GM19328 (cell line): ENCODE results near the gene ROR2.

Source experiments
- ATAC-seq: cut with Tn5 transposase; IDR thresholded peaks from one replicate; pipeline ENCODE4 v1.9.1; 2021; ENCODE audit warnings: mild to moderate bottlenecking, moderate library complexity; ENCODE audit not compliant: unreplicated experiment

Gene ROR2

DNA sequence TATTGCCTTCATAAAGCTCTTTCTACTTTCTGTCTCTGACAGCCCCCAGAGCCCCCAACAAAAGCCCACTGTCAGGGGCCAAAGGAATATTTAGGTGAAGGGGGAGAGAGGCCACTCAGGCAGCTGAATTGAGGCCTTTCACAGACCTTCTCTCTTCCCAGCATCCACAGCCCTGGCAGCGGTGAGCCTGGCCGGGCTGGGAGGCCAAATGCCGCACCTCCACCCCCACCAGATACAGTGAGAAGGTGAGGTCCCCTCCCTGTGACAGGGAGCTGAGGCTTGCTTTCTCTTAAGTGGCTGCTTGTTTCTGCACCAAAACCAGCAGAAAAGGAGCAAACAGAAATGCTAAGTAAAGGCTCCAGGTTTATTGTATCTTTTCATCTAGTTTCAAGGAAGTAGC lies 168.1 kb downstream of the ROR2 start:
- ATAC-seq, result no peak

DNA sequence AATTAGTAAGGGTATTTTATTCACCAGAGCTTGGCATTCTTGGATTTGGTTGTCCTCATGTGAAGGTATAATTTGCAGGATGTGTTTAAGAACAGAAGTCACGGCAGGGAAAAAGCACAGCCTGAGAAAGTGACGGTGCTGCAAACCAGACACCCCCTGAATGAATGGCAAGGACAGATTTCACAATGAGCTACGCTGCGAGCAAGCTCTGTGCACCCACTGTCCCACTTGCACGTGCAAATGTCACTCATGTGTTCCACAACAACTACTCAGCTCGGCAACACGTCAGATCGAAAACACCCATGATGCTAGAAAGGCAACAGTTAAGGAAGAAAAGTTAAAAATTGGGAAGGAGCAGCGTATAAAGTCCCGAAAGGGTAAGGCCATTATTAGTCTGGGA lies 168.9 kb downstream of the ROR2 start:
- ATAC-seq, result no peak

DNA sequence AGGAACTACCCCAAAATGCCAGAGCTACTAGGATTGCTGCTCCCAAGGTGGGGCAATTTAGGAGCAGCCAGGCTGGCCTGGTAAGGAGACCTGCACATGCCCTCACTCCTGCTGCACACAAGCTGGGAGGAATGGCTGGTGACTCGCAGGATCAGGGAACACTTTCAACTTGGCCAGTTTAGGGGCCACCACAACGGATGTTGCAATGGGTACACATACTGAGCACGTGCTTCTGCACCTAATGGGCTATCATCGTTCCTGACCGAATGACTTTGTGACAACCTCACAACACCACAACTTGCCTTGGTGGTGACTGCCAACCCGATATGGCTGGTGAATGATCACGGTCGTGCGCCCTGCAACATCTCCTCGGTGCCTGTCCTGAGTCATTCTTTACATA lies 172.0 kb downstream of the ROR2 start:
- ATAC-seq, result no peak

DNA sequence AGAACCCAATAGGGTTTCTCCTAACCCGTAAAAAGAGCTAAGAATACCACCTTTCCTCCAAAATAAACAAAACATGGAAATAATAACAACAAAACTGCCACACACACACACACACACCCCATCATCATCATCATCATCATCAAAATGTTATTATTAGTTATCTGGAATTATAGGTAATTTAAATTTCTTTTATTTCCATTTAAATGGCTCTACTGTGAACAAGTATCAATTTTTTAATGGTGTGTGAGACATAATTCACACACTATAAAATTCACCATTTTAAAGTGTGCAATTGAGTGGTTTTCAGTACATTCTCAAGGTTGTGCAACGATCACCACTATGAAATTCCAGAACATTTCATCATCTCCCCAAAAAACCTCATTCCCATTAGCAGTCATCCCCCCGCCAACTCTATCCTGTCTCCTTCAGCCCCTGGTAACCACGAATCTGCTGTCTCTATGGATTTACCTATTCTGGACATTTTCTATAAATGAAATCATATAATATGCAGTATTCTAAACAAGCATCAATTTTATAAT lies 172.7 kb downstream of the ROR2 start:
- ATAC-seq, result no peak

DNA sequence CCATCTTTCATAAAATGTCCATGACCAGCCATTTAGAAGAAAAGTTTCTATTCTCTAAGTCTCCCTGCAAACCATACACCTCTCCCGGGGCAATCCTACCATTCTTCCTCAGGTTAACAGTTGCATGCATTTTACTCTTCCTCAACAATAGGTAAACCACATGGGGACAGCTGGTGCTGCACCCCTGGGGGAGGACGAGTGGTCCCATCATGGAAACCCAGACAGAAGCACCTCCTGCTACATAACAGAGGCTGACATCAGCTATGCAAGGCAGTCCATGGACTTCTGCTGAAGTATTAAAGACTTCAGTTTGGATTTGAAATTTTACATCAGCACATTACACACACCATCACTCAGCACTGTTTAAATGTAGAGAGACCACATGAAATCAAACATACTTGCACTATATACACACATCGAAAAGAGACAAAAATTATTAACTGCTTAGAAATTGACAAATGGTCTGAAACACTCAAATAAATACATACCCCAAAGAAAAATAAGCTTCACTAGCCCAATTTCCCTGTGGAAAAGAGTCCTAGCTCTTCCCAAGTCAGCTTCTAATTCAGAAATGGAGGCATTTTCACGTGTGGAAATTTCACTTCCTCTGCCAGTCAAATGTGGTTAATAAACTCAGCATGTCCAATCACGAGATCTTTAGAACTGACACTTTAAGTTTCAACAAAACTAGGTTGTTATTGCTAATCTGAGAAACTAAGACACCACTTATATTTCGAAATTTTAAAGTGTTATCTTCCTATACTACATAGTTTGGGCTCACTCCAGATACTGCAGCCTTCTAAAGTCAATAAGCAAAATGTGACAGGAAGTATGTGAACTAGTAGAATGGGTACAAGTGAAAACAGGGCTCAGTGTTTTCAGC lies 173.4 kb downstream of the ROR2 start:
- ATAC-seq, result no peak

DNA sequence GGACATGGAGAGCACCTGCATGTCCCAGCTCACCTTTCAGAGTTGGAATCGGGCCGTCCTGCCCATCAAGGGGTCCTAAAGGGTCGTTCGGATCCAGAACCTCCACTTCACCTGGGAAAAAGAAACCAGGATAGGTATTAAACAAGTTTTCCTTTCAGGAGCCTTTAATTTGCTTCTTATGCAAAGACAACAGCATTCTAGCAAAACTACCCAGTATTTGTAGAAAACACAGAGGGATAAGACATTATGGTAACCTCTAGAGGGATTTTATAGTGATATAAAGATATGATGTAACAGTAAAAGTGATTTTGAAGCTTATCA lies 174.4 kb downstream of the ROR2 start:
- ATAC-seq, result no peak

DNA sequence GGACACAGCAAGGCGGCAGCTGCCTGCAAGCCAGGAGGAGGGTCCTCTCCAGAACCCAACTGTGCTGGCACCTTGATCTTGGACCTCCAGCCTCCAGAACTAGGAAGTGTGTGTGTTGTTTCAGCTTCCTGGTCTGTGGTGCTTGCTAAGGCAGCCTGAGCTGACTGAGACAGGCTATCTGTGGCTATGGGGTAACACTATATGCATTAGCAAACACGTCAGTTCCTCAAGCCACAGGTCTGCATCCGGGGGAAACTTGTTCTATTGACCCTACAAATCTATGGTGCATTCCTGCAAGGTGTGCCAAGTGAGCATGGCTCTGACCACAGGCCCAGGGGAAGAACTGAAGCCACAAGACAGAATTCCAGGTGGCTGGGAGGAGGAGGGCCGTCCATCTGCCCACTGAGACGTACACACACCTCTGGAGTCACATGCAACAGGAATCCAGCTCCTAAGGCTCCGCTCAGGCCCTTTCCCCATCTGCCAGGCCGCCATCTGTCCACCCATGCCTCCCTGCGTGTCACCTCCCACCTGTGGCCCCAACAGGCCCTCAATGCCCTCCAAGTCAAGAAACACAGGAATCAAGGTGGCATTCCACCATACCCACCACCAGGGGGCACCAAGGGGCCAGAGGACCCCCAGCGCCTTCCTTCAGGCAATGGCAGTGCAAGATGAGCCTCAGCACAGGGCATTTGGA lies 174.9 kb downstream of the ROR2 start:
- ATAC-seq, result no peak

DNA sequence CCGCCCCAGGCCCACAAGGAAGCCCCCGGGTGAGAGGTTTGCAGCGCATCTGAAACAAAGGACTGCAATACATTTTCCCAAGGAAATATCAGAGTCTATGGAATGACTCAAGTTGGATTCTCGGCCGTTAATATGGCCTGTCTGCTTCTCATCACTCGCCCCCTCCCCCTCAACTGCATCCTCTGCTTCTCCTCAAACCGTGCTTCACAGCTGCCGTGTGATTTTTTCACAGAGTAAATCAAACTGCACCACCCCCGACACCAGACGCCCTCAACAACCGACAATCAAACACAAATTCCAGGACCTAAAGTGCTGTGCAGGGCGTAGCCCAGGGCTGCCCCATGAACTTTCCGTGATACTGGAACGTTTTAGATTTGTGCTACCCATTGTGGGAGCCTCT lies 176.9 kb downstream of the ROR2 start:
- no peak for ATAC-seq

DNA sequence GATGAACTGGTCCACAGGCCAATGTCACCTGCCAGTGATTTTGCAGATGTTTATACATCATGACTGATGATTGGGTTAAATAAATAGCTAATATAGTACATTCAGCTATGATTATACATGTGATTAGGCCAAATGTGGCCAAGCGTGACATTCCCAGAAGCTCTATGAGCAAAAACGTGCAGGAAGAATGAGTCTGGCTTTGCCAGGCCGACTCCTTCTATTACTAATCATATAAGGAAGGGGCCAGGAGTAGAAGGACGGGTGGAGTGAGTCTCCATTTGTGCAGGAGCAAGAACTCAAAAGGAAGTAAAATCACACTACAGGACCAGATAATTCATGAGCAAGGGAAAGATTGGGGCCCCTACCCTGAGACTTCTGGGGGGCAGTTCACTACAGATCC lies 178.2 kb downstream of the ROR2 start:
- no peak for ATAC-seq

DNA sequence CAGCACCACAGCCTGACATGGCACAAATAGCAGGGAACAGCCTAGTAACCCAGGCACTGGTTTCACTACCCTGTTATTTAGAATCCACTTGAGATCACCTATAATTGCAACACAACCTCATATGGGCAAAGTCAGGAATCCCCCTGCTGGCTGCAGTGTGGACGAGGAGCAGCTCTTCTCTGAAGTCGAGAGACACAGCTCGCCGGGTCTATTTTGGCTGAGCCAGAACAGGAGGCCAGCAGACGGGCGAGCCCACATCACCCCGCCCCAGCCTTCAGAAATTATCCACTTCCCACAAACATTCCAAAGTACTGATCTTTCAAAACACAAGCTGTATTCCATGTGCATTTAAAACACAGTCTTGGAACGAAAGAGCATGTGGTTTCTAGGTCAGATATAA lies 179.0 kb downstream of the ROR2 start:
- no peak for ATAC-seq

DNA sequence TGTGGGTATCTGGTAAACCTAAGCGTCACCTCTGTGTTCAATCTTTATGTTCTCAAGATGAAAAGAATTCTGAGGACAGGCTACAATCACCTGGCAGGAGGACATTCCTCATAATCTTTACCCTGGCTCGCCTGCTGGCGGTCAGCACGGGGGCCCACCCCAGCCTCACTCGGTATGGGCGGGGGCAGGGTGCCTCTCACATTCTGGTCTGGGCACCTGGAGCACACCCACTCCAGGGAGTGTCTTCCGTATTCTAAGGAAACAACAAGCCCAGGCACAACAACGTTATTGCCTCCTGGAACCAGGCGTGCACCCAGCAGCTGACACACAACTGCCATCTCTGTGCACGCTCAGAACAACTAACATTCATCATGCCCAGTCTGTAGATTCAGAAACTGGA lies 179.8 kb downstream of the ROR2 start:
- ATAC-seq, result no peak

DNA sequence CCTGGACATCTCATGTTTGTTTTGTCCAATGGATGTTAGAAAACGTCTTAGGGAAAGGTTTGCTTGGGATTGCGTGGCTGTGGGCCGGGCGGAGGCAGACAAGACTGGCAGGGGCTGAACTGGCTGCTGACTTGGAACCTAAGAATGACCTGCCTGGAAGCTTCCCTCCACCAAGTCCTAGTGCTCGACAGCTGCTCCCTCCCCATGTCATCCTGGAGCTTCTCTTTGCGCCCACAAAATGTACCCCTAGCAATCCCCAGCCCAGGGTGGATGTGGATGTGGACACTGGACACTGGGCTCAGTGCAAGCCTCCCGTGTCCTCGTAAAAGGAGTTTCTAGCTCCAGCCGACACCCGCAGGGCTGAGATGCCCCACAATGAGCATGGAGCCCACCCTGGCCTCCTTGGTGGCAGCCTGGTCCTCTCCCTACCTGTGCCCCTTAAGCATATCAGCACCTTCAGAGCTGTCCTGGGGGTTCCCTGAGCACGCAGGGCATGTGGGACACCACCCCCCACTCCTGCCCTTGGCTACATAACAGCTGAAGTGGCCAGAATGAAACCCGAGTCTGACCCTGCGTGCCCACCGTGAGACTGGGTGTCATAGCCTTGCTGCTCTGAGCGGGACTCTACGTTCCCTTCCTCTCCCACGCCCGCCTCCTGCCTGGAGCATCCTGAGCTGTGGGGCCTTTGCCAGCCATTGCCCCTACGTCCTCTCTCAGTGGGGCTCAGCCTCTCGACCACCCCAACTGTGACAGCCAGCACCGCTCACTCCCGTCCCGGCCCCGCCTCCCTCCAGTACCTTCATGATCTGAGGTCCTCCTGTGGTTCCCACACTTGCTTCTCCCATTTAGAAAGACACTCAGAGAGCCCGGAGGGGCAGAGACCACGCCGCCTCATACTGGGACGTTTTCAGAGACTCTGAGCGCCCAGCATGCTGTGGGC lies 180.8 kb downstream of the ROR2 start:
- no peak for ATAC-seq

DNA sequence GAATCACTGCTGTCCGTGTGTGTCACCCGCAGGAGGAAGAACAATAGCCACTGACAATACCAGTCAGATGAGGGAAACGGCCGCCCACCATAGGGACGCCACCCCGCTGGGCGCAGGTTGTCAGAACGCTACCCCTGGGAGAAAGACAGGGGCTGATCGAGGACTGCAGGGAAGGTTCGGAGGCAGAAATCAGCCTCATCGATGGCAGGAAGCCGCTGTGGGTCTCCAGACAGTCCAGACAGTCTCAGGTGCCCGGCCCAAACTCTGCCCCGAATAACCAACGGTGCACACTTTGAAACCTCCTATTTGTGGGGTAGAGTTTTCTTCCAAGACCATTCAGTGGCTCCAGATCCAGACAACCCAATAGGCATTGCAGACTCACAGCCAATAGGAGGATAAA lies 181.5 kb downstream of the ROR2 start:
- no peak for ATAC-seq

DNA sequence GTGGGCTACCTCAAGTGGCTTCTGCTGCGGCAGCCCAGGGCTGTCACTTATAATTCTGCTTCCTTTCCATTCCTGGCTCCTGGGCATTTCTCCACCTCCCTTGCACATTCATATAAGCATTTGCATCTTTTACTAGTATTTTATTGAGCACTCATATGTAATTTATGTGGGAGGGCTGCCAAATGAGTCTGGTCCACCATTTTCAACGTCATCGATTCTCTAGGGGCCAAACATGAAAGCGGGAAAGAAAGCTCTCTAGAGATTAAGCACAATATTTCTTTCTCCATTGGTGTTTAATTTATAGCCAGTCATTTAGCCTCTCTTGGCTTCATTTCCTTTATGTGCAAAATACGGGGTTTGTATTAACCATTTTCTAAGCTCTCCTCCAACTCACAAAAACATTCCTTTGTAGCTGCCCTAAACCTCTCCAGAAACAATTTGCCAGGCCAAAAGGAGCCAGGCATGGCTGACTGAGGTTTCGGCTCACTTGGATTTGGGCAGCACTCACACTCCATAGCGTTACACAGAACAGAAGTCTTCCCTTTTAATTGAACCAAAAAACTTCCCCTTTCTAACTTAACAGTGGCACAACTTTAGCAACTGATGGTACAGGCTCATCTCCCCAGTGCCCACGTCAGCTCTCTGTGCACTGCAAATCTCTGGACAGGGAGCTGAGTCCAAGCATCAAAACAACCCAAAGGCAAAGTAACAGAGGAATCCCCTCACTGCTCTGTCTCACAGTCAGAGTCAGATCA lies 183.5 kb downstream of the ROR2 start:
- ATAC-seq, result no peak

DNA sequence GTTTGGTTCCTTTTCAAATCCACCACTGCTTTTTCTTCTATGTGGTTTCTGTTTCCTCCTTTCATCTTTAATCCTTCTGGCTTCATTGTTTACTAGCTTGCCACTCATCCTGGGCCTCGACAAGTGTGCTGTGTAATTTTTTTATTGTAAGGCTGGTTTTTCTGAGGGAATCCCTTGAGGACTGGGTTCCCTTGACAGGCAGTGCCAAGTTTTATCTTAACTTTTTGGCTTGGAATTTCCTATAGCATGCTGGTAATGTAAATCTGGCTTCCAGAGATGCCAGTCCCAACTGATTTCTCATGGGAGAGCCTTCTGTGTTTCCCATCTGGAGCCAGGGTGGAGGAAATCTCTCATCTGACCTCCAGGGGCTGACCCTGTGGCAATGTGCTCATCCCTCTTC lies 184.7 kb downstream of the ROR2 start:
- ATAC-seq, result no peak

DNA sequence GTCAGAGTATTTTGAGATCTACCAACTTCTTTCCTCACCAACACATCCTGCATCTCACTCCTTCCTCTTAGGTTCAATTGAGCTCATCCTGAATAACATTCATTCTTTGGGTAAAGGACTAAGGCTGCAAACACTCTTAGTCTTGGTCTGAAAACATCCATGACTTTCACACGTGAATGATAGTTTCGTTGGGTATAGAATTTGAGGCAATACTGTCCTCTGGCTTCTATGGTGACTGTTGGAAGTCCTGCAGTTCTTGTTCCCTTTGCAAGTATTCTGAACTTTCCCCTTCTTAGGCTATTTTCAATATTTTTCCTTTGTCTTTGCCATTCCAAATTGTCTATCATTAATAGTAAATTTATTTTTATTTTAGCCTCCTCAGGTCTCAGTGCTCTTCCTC lies 185.4 kb downstream of the ROR2 start:
- ATAC-seq, result no peak

DNA sequence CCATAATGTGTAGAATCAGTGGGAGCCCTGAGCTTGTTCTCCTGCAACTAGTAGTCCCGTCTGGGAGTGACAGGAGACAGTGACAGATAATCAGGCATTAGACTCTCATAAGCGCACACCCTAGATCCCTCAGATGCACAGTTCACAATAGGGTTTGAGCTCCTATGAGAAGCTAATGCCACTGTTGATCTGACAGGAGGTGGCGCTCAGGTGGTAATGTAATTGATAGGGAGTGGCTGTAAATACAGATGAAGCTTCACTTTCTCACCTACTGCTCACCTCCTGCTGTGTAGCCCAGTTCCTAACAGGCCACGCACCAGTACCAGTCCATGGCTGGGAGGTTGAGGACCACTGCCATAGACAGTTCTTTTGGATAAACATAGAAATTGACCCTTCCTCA lies 188.7 kb downstream of the ROR2 start:
- ATAC-seq, result no peak

DNA sequence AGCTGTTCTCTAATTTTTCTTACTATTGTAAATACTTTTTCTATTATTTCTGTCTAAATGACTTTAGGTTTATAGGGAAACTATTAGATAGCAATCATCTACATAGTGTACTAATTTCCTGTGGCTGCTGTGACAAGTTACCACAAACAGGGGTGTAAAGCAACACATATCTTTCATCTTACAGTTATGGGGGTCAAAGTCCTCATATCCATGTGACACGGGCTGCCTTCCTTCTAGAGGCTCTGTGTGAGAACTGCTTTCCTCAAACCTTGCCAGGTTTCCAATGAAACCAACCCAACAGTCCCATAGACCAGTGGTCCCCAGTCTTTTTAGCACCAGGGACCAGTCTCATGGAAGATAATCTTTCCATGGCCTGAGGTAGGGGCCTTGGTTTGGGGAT lies 189.1 kb downstream of the ROR2 start:
- no peak for ATAC-seq

DNA sequence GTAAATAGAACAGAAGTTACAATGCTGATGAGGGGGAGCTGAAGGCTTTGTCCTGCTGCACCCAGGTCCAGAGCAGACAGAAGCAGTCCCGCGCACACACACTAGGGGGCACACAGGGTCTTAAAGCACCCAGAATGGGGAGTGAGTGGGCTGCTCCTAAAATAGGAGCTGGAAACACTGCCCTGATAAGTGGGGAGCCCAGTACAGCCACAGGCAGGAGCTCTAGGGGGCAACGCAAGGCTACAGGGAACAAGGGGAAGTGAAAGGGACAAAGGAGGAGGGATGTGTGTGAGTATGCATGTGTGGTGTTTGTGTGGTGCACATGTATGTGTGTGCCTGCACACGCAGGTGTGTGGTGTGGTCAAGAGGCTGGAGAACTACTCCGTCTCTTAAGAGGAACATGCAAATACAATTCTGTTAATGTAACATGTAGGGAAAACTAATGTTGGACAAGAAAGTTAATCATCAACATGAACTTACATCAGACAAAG lies 191.5 kb downstream of the ROR2 start:
- no peak for ATAC-seq

DNA sequence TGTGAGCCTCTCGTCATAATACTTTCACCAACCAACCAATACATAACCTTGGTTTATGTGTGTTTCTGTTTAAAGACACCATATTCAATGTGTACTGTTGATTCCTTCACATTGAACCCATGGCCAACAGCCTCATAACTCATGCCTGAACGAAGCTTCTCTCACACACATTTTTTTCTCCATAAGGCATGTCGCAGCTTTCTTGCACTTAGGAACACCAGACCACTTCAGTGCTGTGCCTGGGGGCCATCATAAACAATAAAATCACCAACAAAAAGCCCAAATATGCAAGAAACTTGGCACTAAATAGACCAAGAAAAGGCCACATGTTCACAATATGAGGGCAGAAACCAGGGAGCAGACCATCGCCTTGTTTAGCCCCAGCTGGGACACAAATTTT lies 192.2 kb downstream of the ROR2 start:
- ATAC-seq, result no peak

DNA sequence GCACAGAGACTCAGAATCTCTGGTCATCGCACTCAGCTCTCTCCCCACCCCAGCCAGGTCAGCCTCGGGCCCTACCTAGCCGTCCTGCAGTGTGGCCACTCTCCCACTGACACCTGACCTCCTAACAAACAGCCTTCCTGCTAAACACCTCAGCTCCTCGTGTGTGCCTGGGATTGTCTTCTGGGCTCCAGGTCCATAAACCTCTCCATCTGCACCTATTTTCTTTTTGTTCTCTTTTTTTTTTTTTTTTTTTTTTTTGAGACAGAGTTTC lies 193.6 kb downstream of the ROR2 start:
- ATAC-seq, result no peak
